ENCODE measurements around the gene FHOD1.

The FHOD1 gene

GRCh38 chr16:67277294-67277998 is 30.2 kb upstream of the FHOD1 start:
- peak; percentile 97 for DNase-seq (ENCODE audit: low read depth)

- no peak for DNase-seq (ENCODE audit: low read depth)
Observed at GRCh38 chr16:67275321-67275720, 28.0 kb upstream of the FHOD1 start.

GRCh38 chr16:67271446-67271845 is 24.2 kb upstream of the FHOD1 start:
- no peak for DNase-seq (ENCODE audit: low read depth)

GRCh38 chr16:67270931-67271338 is 23.7 kb upstream of the FHOD1 start:
- DNase-seq (ENCODE audit: low read depth): no peak

GRCh38 chr16:67269766-67270165 is 22.5 kb upstream of the FHOD1 start:
- DNase-seq (ENCODE audit: low read depth): no peak

- peak; percentile 93 for DNase-seq (ENCODE audit: low read depth)
Observed at GRCh38 chr16:67268136-67268579, 20.9 kb upstream of the FHOD1 start.

GRCh38 chr16:67265834-67266233 is 18.6 kb upstream of the FHOD1 start:
- DNase-seq (ENCODE audit: low read depth): no peak

GRCh38 chr16:67264866-67265265 is 17.6 kb upstream of the FHOD1 start:
- no peak for DNase-seq (ENCODE audit: low read depth)

- DNase-seq (ENCODE audit: low read depth): no peak
Observed at GRCh38 chr16:67264277-67264676, 17.0 kb upstream of the FHOD1 start.

GRCh38 chr16:67263201-67263600 is 15.9 kb upstream of the FHOD1 start:
- DNase-seq (ENCODE audit: low read depth): no peak

GRCh38 chr16:67260426-67261063 is 13.3 kb upstream of the FHOD1 start:
- DNase-seq (ENCODE audit: low read depth): no peak

- no peak for DNase-seq (ENCODE audit: low read depth)
Observed at GRCh38 chr16:67259705-67260104, 12.4 kb upstream of the FHOD1 start.

- no peak for DNase-seq (ENCODE audit: low read depth)
Observed at GRCh38 chr16:67258161-67258835, 11.0 kb upstream of the FHOD1 start.

- DNase-seq (ENCODE audit: low read depth): no peak
Observed at GRCh38 chr16:67257486-67258160, 10.3 kb upstream of the FHOD1 start.

- no peak for DNase-seq (ENCODE audit: low read depth)
Observed at GRCh38 chr16:67256701-67257230, 9.5 kb upstream of the FHOD1 start.

GRCh38 chr16:67255553-67256221 is 8.4 kb upstream of the FHOD1 start:
- DNase-seq (ENCODE audit: low read depth): no peak

- no peak for DNase-seq (ENCODE audit: low read depth)
Observed at GRCh38 chr16:67254801-67255552, 7.7 kb upstream of the FHOD1 start.

GRCh38 chr16:67252609-67253497 is 5.6 kb upstream of the FHOD1 start:
- no peak for DNase-seq (ENCODE audit: low read depth)

- DNase-seq (ENCODE audit: low read depth): no peak
Observed at GRCh38 chr16:67250045-67250327, 2.7 kb upstream of the FHOD1 start.
